NCI-H128 (cell line): ENCODE measurements around the gene TFB2M.

ENCODE experiments used
- DNase-seq: peaks from one replicate; lab custom pipeline; 2025; ENCODE audit not compliant: unreplicated experiment; lab: John Stamatoyannopoulos, UW

Gene TFB2M

DNA sequence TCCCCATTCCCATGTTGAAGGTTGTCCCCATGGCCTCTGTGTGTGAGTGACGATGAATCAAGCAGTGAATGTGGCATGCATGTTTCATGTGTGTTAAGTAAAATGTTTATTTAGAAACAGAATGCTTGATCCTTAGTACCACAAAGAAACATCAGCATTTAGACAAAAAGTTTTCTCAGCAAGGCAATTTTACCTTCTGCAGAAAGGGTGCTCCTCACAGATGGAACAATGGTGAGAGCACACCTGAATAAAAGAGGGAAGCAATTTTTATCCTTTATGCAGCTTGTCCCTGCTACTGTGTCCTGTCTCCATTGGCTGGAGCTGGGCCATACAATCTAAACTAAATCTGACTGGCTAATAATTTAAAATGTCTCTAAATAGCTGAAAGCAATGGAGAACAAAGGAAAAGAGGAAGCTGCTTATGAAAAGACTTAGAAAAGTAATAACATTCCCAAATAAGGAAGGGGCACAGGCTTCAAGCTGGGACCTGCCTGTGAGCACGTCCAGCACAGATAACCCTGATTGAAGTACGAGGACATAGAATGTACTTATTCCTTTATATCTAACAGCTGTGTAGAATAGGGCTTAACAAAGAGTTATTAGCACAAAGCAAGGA, 50.6 kb downstream of the TFB2M start:
- DNase-seq, result peak; percentile 3

DNA sequence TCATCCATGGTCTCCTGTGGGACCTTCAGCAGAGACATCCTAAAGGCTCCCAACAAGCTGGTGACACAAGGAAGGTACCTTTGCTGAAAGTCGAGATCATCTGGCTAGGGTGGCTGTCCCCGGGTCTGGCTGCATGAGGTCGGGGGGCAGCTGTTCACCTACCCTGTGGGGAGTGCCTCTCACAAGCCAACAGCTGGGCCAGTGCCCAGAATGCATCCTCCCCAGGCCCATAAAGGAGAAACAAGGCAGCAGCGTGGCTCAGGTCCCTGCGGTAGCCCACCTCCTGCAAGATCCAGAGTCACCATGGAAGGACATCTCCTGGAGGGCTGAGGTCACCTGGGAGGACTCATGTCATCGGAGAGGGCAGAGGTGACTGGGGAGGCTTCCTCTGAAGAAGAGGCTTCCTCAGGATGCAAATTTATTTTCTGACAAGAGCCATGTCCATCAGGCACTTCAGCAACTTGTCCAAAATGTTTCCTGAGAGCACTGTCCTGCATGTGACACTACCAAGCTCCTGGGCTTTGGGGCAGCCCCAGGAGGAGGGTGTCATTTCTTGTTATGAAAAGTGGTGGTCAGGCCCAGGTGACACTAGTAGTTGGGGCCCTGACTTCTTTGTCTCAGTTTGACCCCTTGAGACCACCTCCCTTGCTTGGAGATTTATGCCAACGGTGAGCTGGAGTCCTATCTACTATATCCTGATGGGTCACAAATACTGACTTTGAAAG, 52.3 kb downstream of the TFB2M start:
- no peak for DNase-seq

DNA sequence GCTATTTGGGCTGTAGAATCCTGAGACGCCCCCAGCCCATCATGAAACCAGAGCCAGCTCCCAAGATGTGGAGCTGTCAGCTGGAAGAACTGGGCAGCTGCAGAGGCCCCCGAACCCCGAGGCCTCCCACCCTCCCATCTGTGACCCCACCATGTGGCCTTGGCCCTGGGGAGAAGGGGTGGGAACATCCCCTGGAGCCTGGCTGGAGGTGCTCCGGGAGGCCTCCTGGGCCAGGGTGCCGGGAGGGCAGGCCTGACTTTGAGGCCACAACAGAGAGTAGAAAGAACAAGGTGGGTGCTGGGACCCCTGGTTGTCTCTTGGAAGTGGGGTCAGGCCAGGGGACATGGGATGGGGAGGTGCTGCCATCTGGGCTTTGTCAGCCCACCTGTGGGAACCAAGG, 53.0 kb downstream of the TFB2M start:
- no peak for DNase-seq

DNA sequence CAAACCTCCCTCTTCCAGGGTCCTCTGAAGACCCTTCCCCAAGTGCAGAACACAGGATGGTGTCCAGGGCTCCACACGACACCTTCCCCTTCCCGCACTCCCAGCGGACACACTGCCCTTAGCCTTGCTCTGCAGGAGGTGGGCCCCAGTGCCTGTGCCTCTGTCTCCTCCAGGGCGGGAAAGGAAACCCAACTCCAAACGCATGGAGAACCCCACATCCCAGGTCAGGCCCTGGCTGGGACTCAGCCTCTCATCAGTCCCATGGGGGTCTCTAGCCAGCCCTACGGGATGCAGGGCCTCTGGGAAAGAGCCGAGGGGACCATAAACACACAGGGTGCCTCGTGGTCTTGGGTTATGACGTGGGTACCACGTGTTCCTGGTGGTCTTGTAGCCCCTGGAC, 53.4 kb downstream of the TFB2M start:
- no peak for DNase-seq

DNA sequence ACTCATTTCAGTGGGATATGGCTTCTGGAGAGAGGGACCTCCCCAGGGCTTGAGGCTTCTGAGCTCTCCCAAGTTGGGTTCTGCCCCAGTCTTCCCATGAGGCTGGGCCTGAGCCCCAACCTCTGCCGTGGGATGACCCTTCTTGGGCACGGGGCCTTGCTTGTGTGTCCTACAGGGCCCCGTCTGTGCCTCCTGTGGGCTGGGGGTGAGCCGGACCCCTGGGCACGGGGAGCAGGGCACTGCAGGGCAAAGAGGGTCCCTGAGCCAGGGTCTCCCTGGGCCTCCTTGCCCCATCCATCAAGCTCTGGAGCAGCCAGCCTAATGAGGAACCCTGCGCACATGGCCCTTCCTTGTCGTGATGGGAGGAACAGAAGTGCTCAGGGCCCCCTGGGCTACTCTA, 53.8 kb downstream of the TFB2M start:
- no peak for DNase-seq

DNA sequence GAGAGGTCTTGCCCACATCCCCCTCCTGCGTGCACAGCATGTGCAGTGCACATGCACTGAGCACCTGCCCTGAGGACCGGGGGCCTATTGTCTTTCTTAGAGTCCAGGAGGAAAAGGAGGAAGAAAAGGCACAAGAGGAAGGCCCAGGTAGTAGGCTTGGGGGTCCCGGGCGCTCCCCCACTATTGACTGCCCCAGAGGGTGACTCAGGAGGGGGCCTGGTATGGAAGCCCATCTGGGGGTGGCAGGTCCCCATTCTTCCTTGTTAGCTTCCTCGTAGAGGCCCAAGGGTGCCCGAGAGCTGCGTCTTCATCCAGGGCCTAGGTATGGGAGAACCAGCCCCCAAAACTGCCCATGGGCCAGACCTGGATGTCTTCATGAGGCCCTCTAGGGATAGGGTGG, 54.9 kb downstream of the TFB2M start:
- no peak for DNase-seq

DNA sequence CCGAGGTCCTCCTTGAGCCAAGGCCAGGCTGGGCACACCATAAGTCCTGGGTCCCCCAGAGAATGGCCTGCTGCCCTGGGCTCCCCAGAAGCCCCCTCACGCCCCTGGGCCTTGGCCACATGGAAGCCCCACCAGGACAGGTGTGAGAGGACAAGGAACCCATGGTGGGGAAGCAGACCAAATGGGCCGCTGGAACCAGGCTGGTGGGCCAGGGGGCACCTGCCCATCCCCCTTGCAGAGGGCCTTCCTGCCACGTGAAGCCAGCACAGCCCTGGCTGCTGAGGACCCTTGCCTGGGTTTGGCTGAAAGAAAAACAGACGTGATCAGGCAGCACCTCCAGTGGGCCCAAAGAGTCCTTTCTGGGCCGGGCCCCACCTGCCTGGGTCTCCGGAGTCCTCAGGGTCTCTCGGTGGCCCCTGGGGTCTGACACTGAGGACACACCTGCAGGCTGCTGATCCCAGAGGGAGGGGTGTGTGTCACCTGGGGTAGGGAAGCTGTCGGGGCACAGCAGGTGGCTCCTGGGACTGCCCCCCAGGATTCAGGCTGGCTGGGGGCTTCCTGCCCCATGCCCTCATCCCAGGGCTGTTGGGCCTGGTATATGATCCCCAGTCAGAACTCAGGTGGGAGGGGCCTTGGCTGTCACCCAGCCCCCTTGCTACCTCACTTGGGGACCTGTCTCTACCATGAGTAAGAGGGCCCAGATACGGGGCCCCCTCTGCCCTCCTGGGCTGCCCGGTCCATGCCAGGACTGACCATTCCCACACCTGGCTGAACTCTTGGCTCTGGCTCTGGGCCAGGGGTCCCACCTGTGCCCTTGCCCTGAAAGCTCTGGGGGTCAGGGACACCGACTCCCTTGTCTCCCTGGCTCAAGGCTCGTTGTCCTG, 55.7 kb downstream of the TFB2M start:
- no peak for DNase-seq

DNA sequence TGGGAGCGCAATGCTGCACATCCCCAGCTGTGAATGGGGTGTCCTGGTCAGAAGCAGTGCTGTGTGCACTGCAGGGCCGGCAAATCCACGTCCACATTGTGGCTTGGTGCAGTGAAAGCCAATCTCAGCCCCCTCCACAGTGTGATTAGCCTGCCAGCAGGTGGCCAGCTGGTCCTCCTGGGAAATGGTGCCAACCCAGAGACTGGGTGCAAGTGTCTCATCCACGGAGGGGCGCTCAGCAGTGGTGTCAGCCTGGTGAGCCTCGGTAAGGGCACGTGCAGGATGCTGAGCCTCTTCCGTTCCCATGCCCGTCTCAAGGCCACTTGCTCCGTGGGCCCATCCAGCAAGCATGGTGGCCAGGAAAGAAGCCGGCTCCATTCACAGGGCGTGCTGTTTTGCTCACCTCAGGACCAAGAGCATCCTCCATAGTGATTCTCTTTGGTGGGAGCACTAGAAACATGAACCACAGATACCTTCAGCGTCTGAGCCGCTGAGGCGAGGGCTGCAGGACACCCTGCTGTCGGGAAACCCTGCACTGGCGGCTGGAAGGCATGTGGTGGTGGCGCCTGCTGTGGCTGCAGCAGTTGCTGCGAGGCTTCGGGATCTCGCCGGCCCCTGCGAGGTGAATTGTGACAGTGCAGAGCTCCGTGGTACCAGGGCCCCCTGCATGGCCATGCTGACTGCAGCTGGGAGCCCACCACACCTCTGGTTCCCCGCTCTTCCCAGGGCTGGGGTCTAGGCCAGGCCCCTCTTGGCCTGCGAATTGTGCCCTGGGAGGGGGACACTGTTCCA, 57.0 kb downstream of the TFB2M start:
- DNase-seq, result no peak

DNA sequence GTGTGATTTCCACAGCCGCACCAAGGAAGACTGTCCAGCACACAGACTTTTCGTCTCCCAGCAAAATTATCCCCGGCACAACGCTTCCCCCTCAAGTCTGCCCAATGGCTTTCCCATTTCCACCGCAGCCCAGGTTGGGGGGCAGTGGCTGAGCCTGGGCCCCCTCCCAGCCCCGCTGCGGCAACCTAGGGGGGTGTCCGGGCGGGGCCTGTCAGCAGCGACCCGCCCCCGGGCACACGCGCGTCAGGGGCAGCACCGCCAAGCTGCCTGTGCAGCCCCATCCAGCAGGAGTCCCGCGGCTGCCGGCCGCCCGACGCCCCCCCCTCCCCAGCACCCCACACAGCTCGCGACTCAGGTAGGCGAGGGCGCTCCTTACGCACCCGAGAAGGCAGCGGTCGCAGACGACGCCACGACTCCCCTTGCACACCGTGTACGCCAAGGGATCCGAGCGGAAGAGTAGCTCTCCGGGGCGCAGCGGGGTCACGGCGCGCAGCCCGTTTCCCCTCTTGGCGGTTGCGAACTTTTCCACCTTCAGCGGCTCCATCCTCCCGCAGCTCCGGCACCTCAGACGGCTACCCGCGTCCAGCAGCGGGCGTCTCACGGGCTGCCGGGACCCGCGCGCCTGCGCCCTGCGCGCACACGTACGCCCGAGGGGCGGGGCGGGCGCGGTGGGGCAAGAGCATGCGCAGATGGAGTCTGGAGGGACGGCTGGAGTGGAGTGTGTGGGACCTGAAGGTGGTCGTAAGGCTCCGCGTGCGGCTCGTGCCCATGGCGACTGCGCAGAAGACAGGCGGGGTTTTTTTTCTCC, 59.2 kb downstream of the TFB2M start, which contains the start of gene SMYD3:
Gene SMYD3 (minus strand): TSS at position 606 of the 808 bp plus-strand sequence.
- DNase-seq, result peak; percentile 87

DNA sequence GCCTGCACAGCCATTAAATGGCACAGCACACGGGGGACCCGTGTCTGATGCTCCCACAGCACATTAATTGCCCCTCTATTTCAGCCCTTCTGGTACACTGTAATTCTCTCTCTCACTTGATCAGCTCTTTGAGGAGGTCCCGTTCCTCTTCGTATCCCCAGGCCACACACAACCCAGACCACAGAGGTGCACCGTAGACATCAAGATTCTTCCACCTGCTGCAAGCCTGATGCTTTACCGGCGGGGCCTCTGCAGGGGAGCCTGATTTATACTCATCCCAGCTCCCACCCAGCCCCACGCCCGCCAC, 59.7 kb downstream of the TFB2M start:
- no peak for DNase-seq

DNA sequence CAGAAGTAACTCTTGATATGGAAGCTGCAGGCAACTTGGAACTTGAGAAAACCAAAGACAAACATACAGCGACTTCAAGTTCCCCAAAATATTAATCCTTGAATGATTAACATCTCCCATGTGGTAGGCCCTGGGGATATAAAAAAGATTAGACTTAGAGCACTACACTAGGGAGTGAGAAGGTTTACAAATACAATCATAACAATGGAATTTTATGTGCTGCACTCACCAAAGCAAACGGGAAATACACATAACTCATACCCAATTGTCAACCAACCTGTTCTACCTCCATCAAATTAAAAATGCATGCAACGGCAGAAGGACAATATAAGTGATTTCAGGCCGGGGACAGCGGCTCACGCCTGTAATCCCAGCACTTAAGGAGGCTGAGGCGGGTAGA, 62.7 kb downstream of the TFB2M start:
- DNase-seq, result no peak

DNA sequence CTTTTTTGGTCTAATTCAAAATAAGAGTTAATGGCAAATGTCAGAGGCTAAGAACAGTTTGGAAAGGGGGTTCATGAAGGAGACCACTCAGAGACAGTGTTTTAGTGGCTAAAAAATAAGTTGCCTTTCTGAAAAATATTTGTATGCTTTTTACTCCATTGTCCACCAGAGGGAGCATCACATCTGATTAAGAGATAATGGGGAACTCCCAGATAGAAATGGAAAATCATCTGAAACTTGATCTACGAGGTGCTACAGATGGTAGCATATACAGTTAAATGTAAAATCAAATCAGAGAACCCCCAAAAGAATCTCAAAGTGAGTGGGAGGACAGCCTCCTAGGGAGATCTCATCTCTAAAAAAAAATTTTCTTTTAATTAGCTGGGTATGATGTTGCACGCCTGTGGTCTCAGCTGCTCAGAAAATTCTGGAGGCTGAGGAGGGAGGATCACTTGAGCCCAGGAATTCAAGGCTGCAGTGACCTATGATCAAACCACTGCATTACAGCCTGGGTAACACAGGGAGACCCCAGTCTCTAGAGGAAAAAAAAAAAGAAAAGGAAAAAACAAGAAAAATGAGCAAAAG, 68.6 kb downstream of the TFB2M start:
- peak; percentile 66 for DNase-seq

DNA sequence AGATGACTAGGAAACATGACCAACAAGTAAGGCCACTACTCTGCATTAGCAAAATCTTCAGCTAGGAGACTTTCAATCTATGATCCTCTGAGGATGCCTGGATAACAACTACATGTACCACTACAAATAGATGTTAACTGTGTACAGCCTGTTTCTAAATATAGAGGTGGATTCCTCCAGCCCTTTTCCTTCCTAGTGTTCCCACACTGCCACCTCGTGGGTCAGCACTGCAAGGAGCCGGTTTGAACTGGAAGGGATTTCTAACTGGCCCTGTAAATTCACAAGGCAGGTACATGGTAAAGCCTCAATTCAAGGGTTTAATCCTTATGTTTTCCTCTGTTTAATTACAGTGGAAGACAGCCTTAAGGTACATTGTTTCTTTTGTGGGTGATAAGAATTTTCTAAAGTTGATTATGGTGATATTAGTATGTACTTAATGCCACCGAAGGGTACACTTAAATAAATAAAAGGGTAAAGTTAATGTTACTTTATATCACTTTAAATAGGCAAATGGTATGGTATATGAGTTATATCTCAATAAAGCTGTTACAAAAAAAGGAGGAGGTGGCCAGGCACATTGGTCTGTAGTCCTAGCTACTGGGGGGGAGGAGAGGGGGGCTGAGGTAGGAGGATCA, 73.3 kb downstream of the TFB2M start:
- peak; percentile 58 for DNase-seq

DNA sequence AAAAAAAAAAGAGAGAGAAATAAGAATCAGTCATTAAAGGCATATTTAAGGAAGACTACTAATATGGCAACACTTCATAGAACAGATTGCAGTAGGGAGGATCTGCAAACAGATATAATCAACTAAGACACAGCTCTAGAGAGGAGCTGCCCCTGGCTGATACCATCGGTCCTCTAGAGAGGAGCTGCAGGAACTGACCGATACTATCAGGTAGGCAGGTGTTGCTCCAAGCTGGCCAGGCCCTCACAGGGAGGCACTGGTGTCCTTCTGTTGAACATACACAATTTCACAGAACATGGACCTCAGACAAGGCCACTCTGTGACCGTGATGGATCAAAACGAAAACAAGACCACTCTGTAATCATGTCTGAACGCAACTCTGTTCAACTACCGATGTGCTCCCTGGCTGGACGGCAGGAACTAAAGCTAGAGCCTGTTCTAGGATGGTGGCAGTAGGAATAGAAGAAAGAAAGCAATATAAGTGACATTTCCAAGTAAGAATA, 74.5 kb downstream of the TFB2M start:
- no peak for DNase-seq
